Measurements from ENCODE around the gene CADPS.

The CADPS gene

DNA sequence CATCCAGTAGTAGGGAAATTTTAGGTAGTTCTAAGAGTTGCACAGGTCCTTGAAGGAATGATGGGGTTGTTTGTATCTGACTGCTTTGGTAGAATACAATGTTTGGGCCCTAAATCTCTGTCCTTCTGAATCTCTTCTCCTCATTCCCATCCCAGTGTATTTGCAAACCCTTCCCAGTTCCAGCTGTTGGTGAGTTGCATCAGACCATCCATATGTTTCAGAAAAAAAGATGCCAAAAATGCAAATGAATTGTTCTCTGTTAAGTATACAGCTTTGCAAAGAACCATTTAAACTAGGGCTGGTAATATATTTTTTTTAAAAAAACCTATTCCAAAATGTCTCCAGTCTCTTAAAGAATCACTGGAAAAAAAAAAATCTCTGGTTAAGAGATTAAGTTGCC, 251.0 kb downstream of the CADPS start:
- no peak for DNase-seq

DNA sequence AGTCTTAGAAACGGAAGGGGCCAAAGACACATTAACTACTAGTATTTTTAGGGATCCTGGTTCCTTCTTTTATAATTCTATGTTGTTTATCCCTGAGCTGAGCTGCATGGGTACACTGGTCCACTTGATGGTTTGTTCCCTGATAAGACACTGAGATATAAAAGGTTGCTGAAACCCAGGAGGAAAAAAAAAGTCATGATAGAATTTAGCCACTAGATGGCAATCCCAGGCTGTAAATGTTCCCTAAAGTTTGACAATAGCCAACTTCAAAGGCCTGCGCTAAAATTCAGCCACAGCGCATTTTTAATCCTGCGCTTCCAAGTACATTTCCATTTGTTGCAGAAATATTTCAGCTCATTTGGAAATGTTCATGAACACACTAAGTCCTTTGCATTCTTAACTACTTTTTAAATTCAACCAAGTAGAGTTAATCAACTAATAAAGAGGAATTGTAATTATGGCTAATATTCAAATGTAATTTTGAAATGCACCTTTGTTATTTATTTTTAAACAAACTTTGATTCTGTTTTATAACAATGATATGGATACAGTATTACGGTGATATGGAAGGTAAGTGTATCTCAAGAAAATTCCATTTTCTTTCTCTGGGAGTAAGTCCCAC, 252.6 kb downstream of the CADPS start:
- no peak for DNase-seq

DNA sequence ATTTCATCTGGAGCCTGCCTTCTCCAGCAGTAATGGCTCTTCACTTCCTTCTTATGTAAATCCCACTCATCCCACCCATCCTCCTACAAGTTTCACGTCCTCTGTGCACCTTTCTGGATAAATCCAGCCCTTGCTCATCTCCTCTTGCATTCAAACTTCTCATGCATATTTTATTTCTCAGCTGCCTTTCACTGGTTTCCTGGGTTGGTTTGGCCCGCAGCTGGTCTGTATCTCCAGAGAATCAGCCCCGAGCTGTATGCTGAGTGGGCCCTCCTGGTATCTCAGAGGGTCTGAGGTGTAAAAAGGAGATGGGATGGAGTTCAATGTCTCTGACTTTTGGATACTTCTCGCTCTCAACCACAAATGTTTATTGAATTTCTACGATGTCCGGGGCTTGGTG, 253.3 kb downstream of the CADPS start:
- DNase-seq = no peak

- no peak for DNase-seq
These were observed 254.0 kb downstream of the CADPS start for GRCh38 chr3:62621176-62621575.

GRCh38 chr3:62615258-62615849, 259.9 kb downstream of the CADPS start:
- DNase-seq = no peak

DNA sequence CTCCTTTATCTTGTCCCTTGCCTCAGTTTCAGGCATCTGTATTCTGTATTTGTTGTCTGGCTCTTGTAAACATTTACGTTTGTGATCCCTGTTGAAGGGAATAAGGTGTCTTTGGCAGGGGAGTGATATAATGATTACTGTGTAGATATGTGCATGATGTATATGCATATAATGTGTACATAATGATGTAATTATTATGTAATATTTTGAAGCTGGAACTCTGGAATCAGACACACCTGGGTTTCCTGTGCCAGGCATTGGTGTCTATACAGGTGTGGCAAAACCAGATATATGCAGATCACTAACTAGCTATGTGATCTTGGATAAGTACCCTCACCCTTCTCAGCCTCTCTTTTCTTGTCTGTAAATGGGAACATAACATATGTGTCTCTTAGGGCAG, 260.7 kb downstream of the CADPS start:
- DNase-seq = no peak

DNA sequence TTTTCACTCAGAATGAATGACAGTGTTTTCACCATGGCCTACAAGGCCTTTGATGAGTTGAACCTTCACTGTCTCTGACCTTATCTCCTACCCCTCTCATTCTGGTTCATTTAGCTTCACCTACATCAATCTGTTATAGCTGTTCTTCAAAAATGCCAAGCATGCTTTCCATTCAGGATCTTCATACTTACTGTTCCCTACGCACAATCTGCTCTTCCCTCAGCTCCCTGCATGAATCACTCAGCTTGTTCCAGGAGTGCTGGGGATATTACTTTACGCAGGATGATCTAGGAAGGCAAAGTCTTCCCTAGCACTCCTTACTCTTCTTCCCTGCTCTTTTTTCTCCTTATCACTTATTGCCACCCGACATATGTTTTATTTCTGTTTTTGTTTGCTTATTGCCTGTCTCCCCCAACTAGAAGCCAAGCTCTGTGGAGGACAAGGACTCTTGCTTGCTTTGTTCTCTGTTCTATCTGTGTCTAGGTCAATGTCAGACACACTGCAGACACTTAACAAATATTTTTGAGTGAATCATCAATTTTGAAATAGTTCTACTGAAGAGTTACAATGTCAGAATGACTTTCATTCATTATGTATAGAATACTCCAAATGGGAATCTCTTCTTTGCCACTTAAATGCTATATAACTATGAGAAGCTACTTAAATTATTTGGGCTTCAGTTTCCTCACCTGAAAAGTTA, 263.5 kb downstream of the CADPS start:
- no peak for DNase-seq

DNA sequence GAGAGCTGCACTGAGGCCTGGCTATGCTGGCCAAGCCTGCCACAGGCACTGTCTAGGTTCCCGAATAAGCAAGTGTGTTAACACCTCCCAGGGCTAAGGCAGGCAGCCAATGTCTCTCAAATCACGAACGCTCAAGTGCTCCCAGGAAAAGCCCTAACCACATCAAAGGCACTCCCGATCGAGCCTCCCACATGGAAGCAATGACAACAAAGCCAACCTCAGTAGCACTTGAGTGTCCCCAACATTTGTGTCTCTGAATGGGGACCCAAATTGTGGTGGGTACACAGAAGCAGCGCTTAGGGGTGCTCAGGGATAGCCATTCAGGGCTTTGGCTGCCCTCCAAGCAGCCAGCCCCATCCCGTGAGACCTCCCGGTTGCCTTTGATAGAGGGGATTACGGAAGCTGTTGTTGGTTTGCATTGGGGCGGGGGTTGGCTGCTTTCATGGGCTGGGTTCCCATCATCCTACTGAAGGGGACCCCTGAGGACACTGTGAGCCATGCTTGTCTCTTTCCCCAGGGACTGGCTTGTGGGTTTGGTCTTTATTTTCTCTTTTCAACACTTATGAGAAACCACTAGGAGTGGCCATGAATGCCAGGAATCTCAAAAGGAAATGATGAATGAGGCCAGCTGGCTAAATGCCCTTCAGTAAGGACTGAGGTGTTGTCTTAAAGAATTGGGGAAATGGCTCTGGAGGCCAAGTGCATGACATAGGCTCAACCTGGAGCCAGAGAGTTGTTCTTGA, 267.8 kb downstream of the CADPS start:
- DNase-seq = no peak

- no peak for DNase-seq
These were observed 269.7 kb downstream of the CADPS start for GRCh38 chr3:62605413-62606068.

- DNase-seq = no peak
These were observed 270.4 kb downstream of the CADPS start for GRCh38 chr3:62604751-62605351.

DNA sequence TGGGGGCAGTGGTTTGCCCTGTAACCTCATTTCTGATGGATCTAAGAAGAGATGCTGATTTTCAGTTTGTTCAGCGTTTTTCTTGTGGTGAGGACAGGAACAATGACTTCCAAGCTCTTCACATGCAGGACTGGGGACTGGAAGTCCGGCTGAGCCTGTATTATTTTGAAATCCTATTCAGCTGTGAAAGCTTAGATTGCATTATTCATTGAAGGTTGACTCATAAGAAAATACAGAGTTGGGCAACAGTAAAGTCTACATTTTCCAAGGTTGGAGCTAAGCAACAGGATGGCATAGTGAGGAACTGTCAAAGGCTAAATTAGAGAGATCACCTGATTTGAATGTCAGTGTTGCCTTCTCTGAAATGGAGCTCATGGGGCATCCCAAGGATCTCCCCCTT, 270.9 kb downstream of the CADPS start:
- no peak for DNase-seq

DNA sequence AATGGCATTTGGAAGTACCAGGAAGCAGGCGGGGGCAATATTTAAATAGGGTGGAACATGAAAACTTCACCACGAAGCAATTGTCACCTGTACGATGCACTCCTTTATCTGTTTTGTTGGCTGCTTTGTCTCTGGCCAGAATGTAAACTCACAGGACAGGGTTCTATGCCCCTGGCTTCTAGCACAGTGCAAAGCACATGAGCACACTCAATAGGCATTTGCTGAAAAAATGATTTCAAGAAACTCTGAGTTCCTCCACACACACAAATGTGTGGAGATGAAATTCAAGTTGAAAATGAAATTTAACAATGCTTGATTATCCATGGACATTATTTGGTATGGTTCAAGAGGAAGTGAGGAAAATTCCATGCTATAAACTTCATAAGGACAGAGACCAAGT, 272.2 kb downstream of the CADPS start:
- DNase-seq = no peak

- DNase-seq = no peak
These were observed 273.0 kb downstream of the CADPS start for GRCh38 chr3:62602129-62602770.

- no peak for DNase-seq
These were observed 273.8 kb downstream of the CADPS start for GRCh38 chr3:62601238-62602070.

DNA sequence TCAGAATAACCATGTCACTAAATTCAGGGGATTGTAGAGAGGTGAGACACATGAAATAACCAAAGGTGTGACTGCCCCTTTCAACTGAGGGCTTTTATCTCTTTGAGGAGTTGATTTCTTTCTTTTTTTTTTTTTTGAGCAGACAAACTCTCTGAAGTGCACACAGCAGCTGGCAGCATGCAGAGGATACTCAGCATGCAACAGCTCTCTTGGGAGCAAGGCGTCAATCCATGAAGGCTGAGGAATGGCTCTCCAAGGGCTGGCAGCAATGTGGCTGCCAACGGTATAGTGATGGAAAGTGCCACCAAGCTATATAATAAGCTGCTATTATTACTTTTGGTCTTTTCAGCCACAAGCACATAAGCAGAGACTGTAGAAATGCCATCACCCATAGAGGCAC, 275.2 kb downstream of the CADPS start:
- no peak for DNase-seq

GRCh38 chr3:62597491-62597890, 277.7 kb downstream of the CADPS start:
- DNase-seq = no peak

GRCh38 chr3:62592408-62592807, 282.8 kb downstream of the CADPS start:
- no peak for DNase-seq

GRCh38 chr3:62589078-62589477, 286.1 kb downstream of the CADPS start:
- DNase-seq = no peak

- no peak for DNase-seq
These were observed 287.6 kb downstream of the CADPS start for GRCh38 chr3:62587579-62588031.

DNA sequence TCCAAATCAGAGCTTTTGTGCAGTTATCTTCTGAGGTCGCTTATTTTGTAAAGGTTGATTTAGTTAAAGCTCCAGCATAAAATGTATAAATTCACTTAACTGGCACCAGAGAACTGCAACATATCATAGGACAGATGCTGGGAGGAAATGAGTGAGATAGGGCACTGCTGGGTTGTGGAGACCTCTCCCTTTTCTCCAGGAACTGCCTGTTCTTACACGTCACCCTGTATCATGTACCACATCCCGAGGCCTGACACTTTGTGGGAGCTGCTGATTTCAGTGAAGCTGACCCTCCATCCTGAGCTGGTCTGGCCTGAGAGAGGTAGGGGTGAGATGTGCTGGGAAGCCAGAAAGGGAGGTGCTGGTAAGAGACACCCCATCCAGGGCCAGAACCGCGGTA, 288.0 kb downstream of the CADPS start:
- no peak for DNase-seq

DNA sequence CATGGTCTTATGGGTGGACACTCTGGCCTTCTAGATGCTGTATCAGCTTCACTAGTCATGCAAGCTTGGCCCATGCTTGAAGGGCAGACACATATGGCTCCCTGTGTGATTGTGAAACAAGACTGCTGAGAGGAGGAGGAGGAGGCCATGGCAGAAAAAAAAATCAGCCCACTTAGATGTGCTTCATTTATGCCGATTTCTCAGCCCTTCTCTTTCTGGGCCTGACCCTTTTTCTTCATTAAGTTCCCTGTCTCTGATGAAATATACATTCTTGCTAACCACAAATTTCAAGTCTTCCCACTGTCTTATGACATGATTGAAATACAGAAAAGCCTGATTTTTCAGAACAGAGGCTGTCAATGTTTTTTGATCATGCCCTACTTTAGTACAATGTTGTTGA, 288.9 kb downstream of the CADPS start:
- no peak for DNase-seq
